Measurements from ENCODE around the gene RUNX2.

RUNX2 gene

GRCh38 chr6:45661661-45662060 is 333.5 kb downstream of the RUNX2 start:
- CTCF ChIA-PET, result no interaction called here
- TF ChIP-seq FOXA1 (IDR thresholded peaks at IDR 0.05) (no peak), NFRKB (IDR thresholded peaks at IDR 0.05) (no peak), TARDBP (IDR thresholded peaks at IDR 0.05) (no peak), BHLHE40 (IDR thresholded peaks at IDR 0.05; ENCODE audit: borderline replicate concordance) (no peak), ARNT (IDR thresholded peaks at IDR 0.05) (no peak), L3MBTL2 (conservative IDR thresholded peaks at IDR 0.05) (no peak), FOXM1 (IDR thresholded peaks at IDR 0.05; ENCODE audit: borderline replicate concordance) (no peak), PKNOX1 (IDR thresholded peaks at IDR 0.05) (no peak), SUZ12 (IDR thresholded peaks at IDR 0.05) (no peak), SP1 (IDR thresholded peaks at IDR 0.05) (no peak), ZNF384 (IDR thresholded peaks at IDR 0.05) (no peak), HDGF (IDR thresholded peaks at IDR 0.05; ENCODE audit: borderline replicate concordance) (no peak), LEF1 (IDR thresholded peaks at IDR 0.05; ENCODE audit: borderline replicate concordance) (no peak), FOXK2 (IDR thresholded peaks at IDR 0.05) (no peak), ELF4 (IDR thresholded peaks at IDR 0.05) (no peak), CTBP1 (IDR thresholded peaks at IDR 0.05; ENCODE audit: borderline replicate concordance) (no peak)
- DNase-seq (ENCODE audit: extremely low spot score), result no peak
- POLR2A ChIA-PET, result no interaction called here

GRCh38 chr6:45663251-45664221 is 335.4 kb downstream of the RUNX2 start:
- TF ChIP-seq FOXM1 (IDR thresholded peaks at IDR 0.05; ENCODE audit: borderline replicate concordance), result no peak
- TF ChIP-seq FOXA1 (IDR thresholded peaks at IDR 0.05), result no peak
- no peak for TF ChIP-seq LEF1 (IDR thresholded peaks at IDR 0.05; ENCODE audit: borderline replicate concordance)
- no peak for TF ChIP-seq SP1 (IDR thresholded peaks at IDR 0.05)
- TF ChIP-seq ARNT (IDR thresholded peaks at IDR 0.05), result no peak
- TF ChIP-seq L3MBTL2 (conservative IDR thresholded peaks at IDR 0.05), result no peak
- TF ChIP-seq PKNOX1 (IDR thresholded peaks at IDR 0.05), result no peak
- no peak for TF ChIP-seq NFRKB (IDR thresholded peaks at IDR 0.05)
- TF ChIP-seq ZNF384 (IDR thresholded peaks at IDR 0.05), result no peak
- no peak for TF ChIP-seq BHLHE40 (IDR thresholded peaks at IDR 0.05; ENCODE audit: borderline replicate concordance)
- no peak for TF ChIP-seq CTBP1 (IDR thresholded peaks at IDR 0.05; ENCODE audit: borderline replicate concordance)
- ChIA-PET POLR2A (no interaction called here), CTCF (interaction anchor here (0.6 kb wide), 1 partner anchor 539 kb away, joined by 3 read pairs; no protein-coding TSS in a partner anchor)
- DNase-seq (ENCODE audit: extremely low spot score), result no peak

GRCh38 chr6:45664707-45665106 is 336.6 kb downstream of the RUNX2 start:
- TF ChIP-seq SP1 (IDR thresholded peaks at IDR 0.05) (no peak), TARDBP (IDR thresholded peaks at IDR 0.05) (no peak), FOXM1 (IDR thresholded peaks at IDR 0.05; ENCODE audit: borderline replicate concordance) (no peak), FOXK2 (IDR thresholded peaks at IDR 0.05) (no peak), LEF1 (IDR thresholded peaks at IDR 0.05; ENCODE audit: borderline replicate concordance) (no peak), BHLHE40 (IDR thresholded peaks at IDR 0.05; ENCODE audit: borderline replicate concordance) (no peak), FOXA1 (IDR thresholded peaks at IDR 0.05) (no peak), ARNT (IDR thresholded peaks at IDR 0.05) (no peak), CTBP1 (IDR thresholded peaks at IDR 0.05; ENCODE audit: borderline replicate concordance) (no peak), PKNOX1 (IDR thresholded peaks at IDR 0.05) (no peak), HDGF (IDR thresholded peaks at IDR 0.05; ENCODE audit: borderline replicate concordance) (no peak), ZNF384 (IDR thresholded peaks at IDR 0.05) (no peak), L3MBTL2 (conservative IDR thresholded peaks at IDR 0.05) (no peak), ELF4 (IDR thresholded peaks at IDR 0.05) (no peak)
- ChIA-PET POLR2A (no interaction called here), CTCF (no interaction called here)
- DNase-seq (ENCODE audit: extremely low spot score), result no peak

GRCh38 chr6:45665859-45666258 is 337.7 kb downstream of the RUNX2 start:
- POLR2A ChIA-PET, result no interaction called here

GRCh38 chr6:45666846-45667245 is 338.7 kb downstream of the RUNX2 start:
- no peak for DNase-seq (ENCODE audit: extremely low spot score)
- TF ChIP-seq FOXM1 (IDR thresholded peaks at IDR 0.05; ENCODE audit: borderline replicate concordance), result no peak
- TF ChIP-seq ZNF384 (IDR thresholded peaks at IDR 0.05), result no peak
- TF ChIP-seq L3MBTL2 (conservative IDR thresholded peaks at IDR 0.05), result no peak
- TF ChIP-seq SP1 (IDR thresholded peaks at IDR 0.05), result no peak
- no peak for TF ChIP-seq PKNOX1 (IDR thresholded peaks at IDR 0.05)
- no peak for TF ChIP-seq BHLHE40 (IDR thresholded peaks at IDR 0.05; ENCODE audit: borderline replicate concordance)
- TF ChIP-seq TARDBP (IDR thresholded peaks at IDR 0.05), result no peak
- TF ChIP-seq CTBP1 (IDR thresholded peaks at IDR 0.05; ENCODE audit: borderline replicate concordance), result no peak
- no peak for TF ChIP-seq HDGF (IDR thresholded peaks at IDR 0.05; ENCODE audit: borderline replicate concordance)
- no peak for TF ChIP-seq FOXA1 (IDR thresholded peaks at IDR 0.05)
- no peak for TF ChIP-seq ARNT (IDR thresholded peaks at IDR 0.05)
- TF ChIP-seq ELF4 (IDR thresholded peaks at IDR 0.05), result no peak
- TF ChIP-seq LEF1 (IDR thresholded peaks at IDR 0.05; ENCODE audit: borderline replicate concordance), result no peak
- no peak for TF ChIP-seq FOXK2 (IDR thresholded peaks at IDR 0.05)
- TF ChIP-seq SUZ12 (IDR thresholded peaks at IDR 0.05), result no peak
- TF ChIP-seq NFRKB (IDR thresholded peaks at IDR 0.05), result no peak
- POLR2A ChIA-PET, result no interaction called here
- CTCF ChIA-PET, result no interaction called here

More at GRCh38 chr6:45665859-45666258, 337.7 kb downstream of the RUNX2 start:
- TF ChIP-seq ARNT (IDR thresholded peaks at IDR 0.05) (no peak), LEF1 (IDR thresholded peaks at IDR 0.05; ENCODE audit: borderline replicate concordance) (no peak), ELF4 (IDR thresholded peaks at IDR 0.05) (no peak)
- CTCF ChIA-PET, result no interaction called here
- DNase-seq (ENCODE audit: extremely low spot score), result no peak

All from HEK293T (cell line).